GM18508 (cell line): ENCODE data around the gene UFD1.
A peak's percentile ranks its signal among the peaks of the same experiment; 100 is the strongest.
"Not testable (repeated sequence)": the region's sequence is repeated elsewhere in the genome, so short reads cannot be mapped to it uniquely, and the experiment has no call there.

Source experiments
- ATAC-seq: cut with Tn5 transposase; IDR thresholded peaks from one replicate; pipeline ENCODE4 v1.9.1; 2021; ENCODE audit warnings: moderate number of reproducible peaks; ENCODE audit not compliant: insufficient read depth, unreplicated experiment

Gene UFD1

GRCh38 chr22:19453718-19454117 lies 25.3 kb downstream of the UFD1 start:
- ATAC-seq, result no peak

DNA sequence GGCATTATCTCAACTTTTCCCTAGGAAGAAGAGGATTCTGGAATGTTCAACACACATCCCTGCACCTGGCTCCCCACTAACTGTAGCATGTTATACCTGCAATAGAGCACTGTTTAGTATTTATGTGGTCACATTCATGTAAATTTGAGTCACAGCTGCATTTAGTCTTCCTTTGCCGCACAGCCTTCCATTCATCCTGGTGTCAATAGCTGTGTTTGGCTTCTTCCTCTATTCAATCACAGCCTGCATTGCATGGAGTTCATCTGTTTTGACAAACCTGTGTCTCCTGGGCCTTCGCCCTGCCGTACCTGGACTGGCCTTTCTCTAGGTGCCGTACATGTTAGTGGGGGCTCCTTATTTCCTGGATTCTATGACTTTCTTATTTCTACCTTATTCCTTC lies 27.4 kb downstream of the UFD1 start:
- no peak for ATAC-seq

DNA sequence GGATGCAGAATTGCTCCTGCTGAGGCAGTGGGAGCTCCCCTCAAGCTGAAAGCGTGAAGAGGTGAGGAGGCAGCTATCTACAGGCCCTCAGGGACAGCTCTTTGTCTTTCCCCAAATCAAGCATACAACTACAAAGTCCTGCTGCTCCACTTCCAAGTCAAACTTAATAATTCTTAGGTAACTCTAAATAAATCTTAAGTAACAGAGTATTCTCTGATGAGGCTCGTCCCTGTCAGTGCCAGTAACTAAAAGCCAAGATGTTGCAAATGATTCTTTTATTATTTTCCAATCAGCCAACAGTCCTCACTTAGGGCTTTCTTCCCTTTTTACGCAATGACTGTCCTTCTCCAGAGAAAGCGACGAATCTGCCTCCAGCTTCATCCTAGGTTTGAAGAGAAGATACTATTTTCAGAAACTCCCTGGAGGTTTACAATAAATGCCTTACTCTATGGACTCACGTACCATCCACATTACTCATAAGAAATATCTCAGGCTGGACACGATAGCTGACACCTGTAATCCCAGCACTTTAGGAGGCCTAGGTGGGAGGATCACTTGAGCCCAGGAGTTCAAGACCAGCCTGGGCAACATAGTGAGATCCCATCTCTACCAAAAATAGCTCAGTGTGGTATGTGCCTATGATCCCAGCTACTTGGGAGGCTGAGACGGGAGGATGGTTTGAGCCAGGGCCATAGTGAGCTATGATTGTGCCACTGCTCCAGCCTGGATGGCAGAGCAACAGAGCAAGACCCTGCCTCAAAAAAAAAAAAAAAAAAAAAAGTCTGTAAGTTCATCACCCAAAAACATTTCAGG lies 28.4 kb downstream of the UFD1 start:
- no peak for ATAC-seq

GRCh38 chr22:19449422-19449767 lies 29.6 kb downstream of the UFD1 start:
- ATAC-seq, result no peak

DNA sequence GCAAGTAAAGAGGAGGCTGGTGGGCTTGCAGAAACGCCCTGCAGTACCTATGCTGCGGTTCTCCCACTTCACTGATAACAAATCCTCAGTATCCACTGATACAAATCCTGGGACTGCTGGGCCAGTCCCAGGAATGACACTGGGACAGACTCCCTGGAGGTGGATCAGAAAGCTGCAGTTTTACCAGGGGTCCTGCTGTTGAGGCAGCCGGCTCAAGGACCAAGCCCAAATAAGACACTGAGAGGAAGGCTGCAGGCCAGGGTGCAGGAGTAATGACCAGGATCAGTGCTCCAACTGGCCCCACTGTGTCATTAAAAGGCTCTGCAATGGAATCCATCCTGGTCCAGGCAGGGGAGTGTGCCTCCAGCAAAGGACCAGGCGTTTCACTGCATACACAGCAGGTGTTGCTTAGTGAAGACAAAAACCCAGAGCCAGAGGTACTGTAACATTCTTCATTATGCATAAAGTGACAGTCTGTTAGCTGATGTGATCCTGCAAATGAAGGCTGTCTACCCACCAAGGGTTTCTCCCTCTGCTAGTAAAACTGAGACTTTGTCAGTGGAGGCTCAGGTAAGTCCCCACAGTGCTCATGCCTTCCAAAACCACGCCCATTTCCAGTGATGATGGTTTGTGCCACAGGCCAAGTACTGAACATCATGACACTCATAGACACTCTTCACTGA lies 30.1 kb downstream of the UFD1 start:
- ATAC-seq, result no peak

- no peak for ATAC-seq
Measured at GRCh38 chr22:19448076-19448607, 30.9 kb downstream of the UFD1 start.

GRCh38 chr22:19447330-19448075 lies 31.5 kb downstream of the UFD1 start, which contains the start of gene C22orf39:
Gene C22orf39 (minus strand): TSS chr22:19447711. CDS start chr22:19447688, 23 bp downstream.
- ATAC-seq, result peak; percentile 62

DNA sequence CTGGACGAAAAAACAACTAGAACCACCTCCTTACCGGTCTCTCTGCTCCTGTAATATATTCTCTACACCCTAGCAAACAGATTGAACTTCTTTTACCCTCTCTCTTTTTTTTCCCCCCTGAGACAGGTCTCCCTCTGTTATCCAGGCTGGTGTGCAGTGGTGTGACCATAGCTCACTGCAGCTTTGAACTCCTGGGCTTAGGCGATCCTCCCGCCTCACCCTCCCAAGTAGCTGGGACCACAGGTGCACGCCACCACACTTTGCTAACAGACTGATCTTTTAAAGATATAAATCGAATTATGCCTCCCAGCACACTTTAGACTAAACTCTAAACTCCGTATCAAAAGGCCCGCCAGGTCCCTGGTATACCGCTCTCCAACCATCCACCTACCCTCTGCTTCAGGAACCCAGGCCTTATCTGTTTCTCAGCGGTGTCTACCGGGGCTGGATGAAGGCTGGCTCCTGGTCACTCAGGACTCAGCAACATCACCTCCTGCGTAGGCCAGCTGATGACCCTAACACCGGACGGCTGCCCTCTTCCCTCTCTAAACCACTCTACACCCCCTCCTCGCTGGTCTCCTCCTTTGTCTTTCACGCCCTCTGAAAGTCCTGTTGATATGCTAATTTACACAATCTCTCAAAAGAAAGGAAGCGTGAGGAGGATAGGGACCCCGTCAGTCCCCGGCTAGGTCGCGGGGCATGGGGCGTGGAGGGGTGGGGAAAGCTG lies 32.2 kb downstream of the UFD1 start:
- no peak for ATAC-seq

DNA sequence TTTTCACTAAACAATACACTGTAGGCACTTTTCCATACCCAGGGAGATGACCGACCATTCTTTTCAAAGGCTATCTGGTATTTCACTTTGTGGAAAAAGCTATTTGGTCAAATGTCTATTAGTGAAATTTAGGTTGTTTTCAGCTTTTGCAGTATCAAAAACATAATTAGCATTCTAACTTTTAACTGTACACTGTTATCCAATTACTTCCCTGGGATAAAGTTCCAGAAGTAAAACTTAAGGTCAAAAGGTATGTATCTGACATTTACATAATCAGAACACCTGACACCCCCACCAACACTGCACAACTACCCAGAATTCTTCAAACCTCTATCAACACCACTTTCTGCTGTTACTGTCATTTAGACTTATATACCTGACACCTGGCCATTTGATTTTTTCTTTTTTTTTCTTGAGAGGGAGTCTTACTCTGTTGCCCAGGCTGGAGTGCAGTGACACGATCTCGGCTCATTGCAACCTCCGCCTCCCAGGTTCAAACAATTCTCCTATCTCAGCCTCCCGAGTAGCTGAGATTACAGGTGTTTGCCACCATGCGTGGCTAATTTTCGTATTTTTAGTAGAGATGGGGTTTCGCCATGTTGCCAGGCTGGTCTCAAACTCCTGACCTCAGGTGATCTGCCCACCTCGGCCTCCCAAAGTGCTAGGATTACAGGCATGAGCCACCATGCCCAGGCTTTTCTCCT lies 33.6 kb downstream of the UFD1 start:
- not testable (repeated sequence) for ATAC-seq

DNA sequence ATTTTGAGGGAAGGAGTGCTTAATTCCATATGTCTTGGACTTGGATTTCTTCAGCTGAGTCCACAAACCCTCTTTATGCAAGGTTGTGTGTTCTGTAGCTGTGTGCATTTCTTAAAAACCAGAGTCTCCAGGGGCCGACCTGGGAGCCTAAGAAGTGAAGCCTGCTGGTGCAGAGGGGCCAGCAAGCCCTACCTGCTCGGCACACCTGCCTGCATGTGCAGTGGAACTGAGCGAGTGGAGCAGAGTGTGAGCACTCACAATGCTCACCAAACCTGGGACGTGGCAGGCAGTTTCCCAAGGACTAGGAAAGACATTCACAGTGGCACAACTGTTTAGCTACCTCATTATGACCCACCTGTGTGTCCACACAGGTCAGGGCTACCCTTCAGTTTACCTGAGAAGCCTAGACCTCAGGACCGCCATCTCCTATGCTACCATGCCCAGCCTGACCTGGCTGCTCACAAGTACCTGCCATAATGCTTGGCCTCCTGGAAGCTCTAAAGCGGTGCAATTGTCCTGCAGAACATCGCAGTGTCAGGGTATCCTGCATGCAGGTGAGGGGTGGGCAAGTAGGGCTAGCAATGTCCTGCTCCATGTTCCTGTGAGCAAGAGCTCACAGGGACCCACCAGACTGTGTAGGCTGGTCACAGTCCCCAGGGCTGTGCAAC lies 35.3 kb downstream of the UFD1 start:
- no peak for ATAC-seq

DNA sequence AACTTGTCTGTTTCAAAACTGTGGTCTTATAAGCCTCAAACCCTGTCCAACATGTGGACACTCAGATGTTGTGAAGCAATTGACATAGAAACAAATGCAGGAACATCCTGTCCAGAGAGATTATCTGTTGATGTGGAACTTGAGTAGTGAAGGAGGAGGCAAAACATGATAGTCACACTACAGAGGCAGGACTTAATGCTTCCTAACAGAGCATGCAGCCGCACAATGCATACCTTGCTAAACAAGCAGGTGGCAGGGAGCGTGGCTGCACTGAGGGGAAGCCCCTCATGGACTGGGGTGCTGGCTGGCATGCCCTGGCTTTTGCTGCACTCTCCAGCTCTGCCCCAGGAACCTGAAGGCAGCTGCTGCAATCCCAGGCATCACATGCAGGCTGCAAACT lies 36.8 kb downstream of the UFD1 start:
- no peak for ATAC-seq

DNA sequence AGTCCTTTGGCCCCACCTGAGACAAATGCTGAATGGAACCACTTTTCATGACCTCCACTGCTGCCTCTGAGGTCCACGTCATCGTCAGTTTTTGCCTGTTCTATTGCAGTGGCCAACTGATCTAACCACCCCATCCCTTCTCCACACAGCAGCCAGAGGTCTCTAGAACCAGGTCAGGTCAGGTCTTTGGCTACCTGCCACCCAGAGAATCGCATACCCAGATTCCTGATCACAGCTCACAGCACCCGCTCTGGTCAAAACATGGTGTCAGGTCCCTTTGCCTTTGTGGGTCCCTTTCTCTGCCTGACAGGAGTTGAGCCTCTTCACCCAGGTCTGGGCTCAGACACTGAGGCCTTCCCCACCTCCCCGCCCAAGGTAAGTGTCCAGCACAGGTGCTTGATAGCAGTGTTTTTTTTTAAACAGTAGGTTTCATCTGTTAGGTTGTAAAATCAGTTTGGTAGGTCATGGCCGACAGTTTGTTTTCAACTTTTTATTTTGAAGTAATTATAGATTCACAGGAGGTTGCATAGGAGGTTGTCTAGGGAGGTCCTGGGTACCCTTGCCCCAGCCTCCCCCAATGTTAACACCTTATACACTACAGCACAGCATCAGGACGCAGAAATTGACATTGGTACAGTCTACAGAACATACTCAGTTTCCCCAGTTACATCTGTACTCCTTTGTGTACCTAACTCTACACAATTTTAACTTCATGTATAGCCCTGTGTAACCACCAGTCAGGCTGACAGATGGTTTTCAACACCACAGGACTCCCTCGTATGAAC lies 38.4 kb downstream of the UFD1 start:
- ATAC-seq, result no peak

- ATAC-seq, result no peak
Measured at GRCh38 chr22:19438298-19438697, 40.7 kb downstream of the UFD1 start.

GRCh38 chr22:19436444-19437161 lies 42.4 kb downstream of the UFD1 start:
- not testable (repeated sequence) for ATAC-seq

- ATAC-seq, result no peak
Measured at GRCh38 chr22:19434829-19435580, 44.0 kb downstream of the UFD1 start.

GRCh38 chr22:19434401-19434800 lies 44.6 kb downstream of the UFD1 start:
- no peak for ATAC-seq
